Cardiac muscle cell (in vitro differentiated cells and primary cell): ENCODE data around the gene MAIP1. TPM values are rescaled to one million over a fixed set of nuclear protein-coding genes. Genes with fewer than 3 reads are reported as not detected.
A peak's percentile ranks its signal among the peaks of the same experiment; 100 is the strongest.

Source experiments
- DNase-seq, 2 donors: peaks; one replicate each; pipeline versions ENCODE4 v3.0.0 to v3.0.0-alpha.2; 2010 to 2017; ENCODE audit warnings: low read depth in 1 of 2, low spot score in 1 of 2
- H3K27ac ChIP-seq: fragments of 200-600 bp; sonication (generic); 2 replicates; pipeline ENCODE4 v1.5.1; 2016
- H3K27me3 ChIP-seq: fragments of 200-600 bp; sonication (generic); 2 replicates; pipeline ENCODE4 v1.6.0; 2016; ENCODE audit warnings: control low read depth
- H3K36me3 ChIP-seq: fragments of 200-600 bp; sonication (generic); 2 replicates; pipeline ENCODE4 v1.5.1; 2016; ENCODE audit warnings: control low read depth
- H3K4me1 ChIP-seq: fragments of 200-600 bp; sonication (generic); 2 replicates; pipeline ENCODE4 v1.8.1; 2017; ENCODE audit warnings: low read depth, mild to moderate bottlenecking, mixed run types
- H3K4me3 ChIP-seq: fragments of 200-600 bp; sonication (generic); 2 replicates; pipeline ENCODE4 v1.5.1; 2016; ENCODE audit warnings: mild to moderate bottlenecking
- H3K9me3 ChIP-seq: fragments of 200-600 bp; sonication (generic); 2 replicates; pipeline ENCODE4 v1.5.1; 2017; ENCODE audit warnings: low read depth, mild to moderate bottlenecking, control low read depth
- polyA plus RNA-seq: library from polyadenylated mRNA; unstranded; fragments of >200 nt; fragmentation: Nextera tagmentation; extraction: Ambion mirVana; gene quantifications from 2 replicates; pipeline ENCODE4 v1.2.1, GENCODE V29; 2016
- total RNA-seq: library from RNA; depleted of rRNA; stranded (reverse); fragments of >200 nt; gene quantifications from 2 replicates; pipeline ENCODE4 v1.2.3, GENCODE V29; 2016
- TF ChIP-seq, protein P1 (sequence below): IDR thresholded peaks from 2 replicates; pipeline ENCODE4 v1.5.1; 2012; ENCODE audit warnings: low read depth, mild to moderate bottlenecking, low read length

Gene MAIP1
- total and polyA plus RNA-seq, 2 experiments from 2014 or later: 28.3 to 33.7 TPM

DNA sequence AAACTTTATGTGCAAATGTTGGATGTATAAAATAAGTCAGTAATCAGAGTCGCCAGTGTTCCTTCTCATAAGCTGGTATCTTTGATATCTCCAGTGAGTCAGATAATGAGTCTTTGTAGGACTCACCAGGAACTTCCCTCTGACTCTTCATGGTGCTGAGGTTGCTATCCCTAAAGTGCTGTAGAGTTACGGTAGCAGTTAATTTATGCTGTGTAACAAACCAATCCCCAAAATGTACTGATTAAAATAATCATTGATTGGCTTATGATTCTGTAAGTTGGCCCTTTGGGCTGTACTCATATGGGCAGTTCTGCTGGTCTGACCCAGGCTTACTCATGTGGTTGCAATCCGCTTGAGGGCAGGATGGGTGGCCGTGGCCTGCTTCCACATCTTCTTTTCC is 43.8 kb downstream of the MAIP1 start:
- H3K4me3 ChIP-seq: no peak overlapping the region
- H3K4me1 ChIP-seq: no peaks in the 10 kb centered on the region
- no peak overlapping the region for H3K27ac ChIP-seq
- H3K36me3 ChIP-seq: no peaks in the 10 kb centered on the region
- TF ChIP-seq, protein P1, sequence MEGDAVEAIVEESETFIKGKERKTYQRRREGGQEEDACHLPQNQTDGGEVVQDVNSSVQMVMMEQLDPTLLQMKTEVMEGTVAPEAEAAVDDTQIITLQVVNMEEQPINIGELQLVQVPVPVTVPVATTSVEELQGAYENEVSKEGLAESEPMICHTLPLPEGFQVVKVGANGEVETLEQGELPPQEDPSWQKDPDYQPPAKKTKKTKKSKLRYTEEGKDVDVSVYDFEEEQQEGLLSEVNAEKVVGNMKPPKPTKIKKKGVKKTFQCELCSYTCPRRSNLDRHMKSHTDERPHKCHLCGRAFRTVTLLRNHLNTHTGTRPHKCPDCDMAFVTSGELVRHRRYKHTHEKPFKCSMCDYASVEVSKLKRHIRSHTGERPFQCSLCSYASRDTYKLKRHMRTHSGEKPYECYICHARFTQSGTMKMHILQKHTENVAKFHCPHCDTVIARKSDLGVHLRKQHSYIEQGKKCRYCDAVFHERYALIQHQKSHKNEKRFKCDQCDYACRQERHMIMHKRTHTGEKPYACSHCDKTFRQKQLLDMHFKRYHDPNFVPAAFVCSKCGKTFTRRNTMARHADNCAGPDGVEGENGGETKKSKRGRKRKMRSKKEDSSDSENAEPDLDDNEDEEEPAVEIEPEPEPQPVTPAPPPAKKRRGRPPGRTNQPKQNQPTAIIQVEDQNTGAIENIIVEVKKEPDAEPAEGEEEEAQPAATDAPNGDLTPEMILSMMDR: no peak
- H3K27me3 ChIP-seq: no peaks in the 10 kb centered on the region
- DNase-seq: no peak
- H3K9me3 ChIP-seq: no peaks in the 10 kb centered on the region

DNA sequence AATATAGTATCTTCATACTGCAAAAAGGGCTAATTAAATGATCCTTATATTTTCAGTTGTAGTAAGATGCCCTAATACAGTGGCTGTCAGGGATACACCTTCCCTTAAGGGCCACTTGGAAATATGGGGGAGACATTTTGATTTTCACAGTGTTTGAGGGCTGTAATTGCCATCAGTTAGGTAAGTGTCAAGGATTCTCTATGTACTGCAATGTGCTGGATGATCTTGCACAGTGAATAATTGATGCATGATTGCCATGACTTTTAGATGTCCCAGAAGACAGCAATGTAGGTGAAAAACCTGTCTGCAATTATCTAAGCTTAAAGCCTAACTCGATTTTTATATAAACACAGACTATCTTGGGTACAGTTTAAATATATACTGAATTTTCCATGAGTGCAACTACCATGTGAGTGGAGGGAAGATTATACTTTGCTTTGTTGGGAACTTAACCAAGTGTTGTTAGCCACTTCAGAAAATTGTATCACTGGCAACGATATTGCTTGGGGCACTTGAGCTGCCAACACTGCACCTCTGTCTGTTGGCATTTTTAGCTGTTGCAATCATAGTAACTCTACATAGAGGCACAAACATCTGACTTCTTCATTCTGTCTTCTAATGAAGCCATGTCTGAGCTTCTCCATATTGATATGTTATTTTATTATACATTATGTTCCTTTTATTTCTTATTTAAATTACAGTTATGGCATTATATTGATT is 45.2 kb downstream of the MAIP1 start:
- H3K4me3 ChIP-seq: no peak overlapping the region
- no peaks in the 10 kb centered on the region for H3K9me3 ChIP-seq
- H3K4me1 ChIP-seq: no peaks in the 10 kb centered on the region
- H3K36me3 ChIP-seq: no peaks in the 10 kb centered on the region
- DNase-seq: no peak
- H3K27ac ChIP-seq: no peak overlapping the region
- H3K27me3 ChIP-seq: no peaks in the 10 kb centered on the region
- TF ChIP-seq, protein P1: no peak

DNA sequence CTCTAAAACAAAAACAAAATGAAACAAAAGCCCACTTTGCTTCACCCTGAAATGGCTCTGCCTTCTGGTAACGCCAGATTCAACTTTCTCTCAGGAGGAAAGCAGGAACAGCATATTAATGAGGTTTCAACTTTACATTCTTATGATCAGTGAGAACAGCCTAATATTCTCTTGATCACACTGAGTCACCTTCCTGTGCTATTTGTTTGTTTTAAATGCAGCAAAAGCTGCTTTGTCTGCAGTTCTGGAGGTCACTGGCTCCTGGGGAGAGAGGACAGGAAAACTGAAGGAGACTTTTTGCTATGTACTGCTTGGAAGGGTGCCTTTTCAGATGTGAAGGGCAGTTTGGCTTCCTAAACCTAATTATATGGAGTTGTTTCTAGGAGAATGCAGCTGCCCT is 48.1 kb downstream of the MAIP1 start:
- H3K4me3 ChIP-seq: no peak overlapping the region
- no peak overlapping the region for H3K27ac ChIP-seq
- H3K36me3 ChIP-seq: no peaks in the 10 kb centered on the region
- TF ChIP-seq, protein P1: no peak
- no peaks in the 10 kb centered on the region for H3K4me1 ChIP-seq
- no peaks in the 10 kb centered on the region for H3K9me3 ChIP-seq
- H3K27me3 ChIP-seq: no peaks in the 10 kb centered on the region
- DNase-seq: peak in 1 of 2 donors; percentile 4

DNA sequence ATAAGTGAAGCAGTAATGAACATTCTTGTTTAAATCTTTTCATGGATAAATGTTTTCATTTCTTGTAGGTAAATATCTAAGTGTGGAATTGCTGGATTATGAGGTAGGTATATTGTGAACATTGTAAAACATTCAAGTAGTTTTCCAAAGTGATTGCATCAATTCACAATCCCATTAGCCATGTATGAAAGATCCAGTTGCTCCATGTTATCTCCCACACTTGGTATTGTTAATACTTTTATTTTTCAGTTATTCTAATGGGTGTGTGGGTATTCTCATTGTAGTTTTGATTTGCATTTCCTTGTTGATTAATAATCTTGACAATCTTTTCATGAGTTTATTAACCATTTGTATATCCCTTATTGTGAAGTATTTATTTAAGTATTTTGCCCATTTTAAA is 50.3 kb downstream of the MAIP1 start:
- DNase-seq: no peak
- no peaks in the 10 kb centered on the region for H3K4me1 ChIP-seq

DNA sequence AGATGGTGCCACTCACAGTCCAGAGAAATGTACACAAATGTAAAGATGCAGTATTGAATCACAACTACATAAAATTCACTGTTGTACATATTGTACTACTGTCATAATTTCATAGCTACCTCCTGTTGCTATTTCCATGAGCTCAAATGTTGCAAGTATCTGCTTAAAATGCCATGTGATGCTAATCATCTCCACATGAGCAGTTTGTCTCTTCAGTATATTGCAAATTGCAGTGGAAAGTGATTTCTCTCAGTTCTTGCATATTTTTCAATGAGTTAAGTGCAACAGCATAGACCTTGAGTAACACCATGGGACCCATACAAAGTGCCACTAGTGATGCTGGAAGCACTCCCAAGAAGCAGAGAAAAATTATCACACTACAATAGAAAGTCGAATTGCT is 51.9 kb downstream of the MAIP1 start:
- Histone ChIP-seq H3K27me3 (no peaks in the 10 kb centered on the region), H3K27ac (no peak overlapping the region), H3K9me3 (no peaks in the 10 kb centered on the region), H3K4me3 (no peak overlapping the region), H3K36me3 (no peaks in the 10 kb centered on the region), H3K4me1 (no peaks in the 10 kb centered on the region)
- TF ChIP-seq, protein P1: no peak
- DNase-seq: no peak

More for the DNA sequence above, 50.3 kb downstream of the MAIP1 start:
- no peaks in the 10 kb centered on the region for H3K27me3 ChIP-seq
- H3K27ac ChIP-seq: no peak overlapping the region
- H3K36me3 ChIP-seq: no peaks in the 10 kb centered on the region
- H3K4me3 ChIP-seq: no peak overlapping the region
- H3K9me3 ChIP-seq: no peaks in the 10 kb centered on the region
- TF ChIP-seq, protein P1: no peak
